ENCODE measurements around the gene C2. TPM values are rescaled to one million over a fixed set of nuclear protein-coding genes. Genes with fewer than 3 reads are reported as not detected.

C2 gene
- total RNA-seq, 1 donor from 2014 or later = 18.6 TPM

- no peaks in the 10 kb centered on the region for H3K4me1 ChIP-seq
- no peaks in the 10 kb centered on the region for H3K9me3 ChIP-seq
- no peak for DNase-seq (ENCODE audit: low spot score in 2 of 2)
- H3K4me3 ChIP-seq = no peak overlapping the region
- H3K36me3 ChIP-seq = peaks cover 43 to 62% of the 10 kb centered on the region in 2 donors
- H3K27ac ChIP-seq = no peak overlapping the region
- no peaks in the 10 kb centered on the region for H3K27me3 ChIP-seq
- TF ChIP-seq CTCF (IDR thresholded peaks at IDR 0.05) = no peak
- intact Hi-C loops (cut with DNase I) = no loop called here
Measured at GRCh38 chr6:31880616-31881015, 46.9 kb upstream of the C2 start.

- Histone ChIP-seq H3K27ac (no peak overlapping the region), H3K9me3 (no peaks in the 10 kb centered on the region), H3K4me3 (no peak overlapping the region), H3K4me1 (no peaks in the 10 kb centered on the region), H3K27me3 (no peaks in the 10 kb centered on the region), H3K36me3 (peaks cover 47 to 66% of the 10 kb centered on the region in 2 donors)
- intact Hi-C loops (cut with DNase I) = no loop called here
- TF ChIP-seq CTCF (IDR thresholded peaks at IDR 0.05) = no peak
- DNase-seq (ENCODE audit: low spot score in 2 of 2) = no peak
Measured at GRCh38 chr6:31881136-31881859, 46.2 kb upstream of the C2 start.

- no peak for DNase-seq (ENCODE audit: low spot score in 2 of 2)
- peaks cover 47 to 77% of the 10 kb centered on the region in 2 donors for H3K36me3 ChIP-seq
- no peaks in the 10 kb centered on the region for H3K27me3 ChIP-seq
- no peaks in the 10 kb centered on the region for H3K4me1 ChIP-seq
- no peaks in the 10 kb centered on the region for H3K9me3 ChIP-seq
- H3K4me3 ChIP-seq = no peak overlapping the region
- no peak for TF ChIP-seq CTCF (IDR thresholded peaks at IDR 0.05)
- intact Hi-C loops (cut with DNase I) = no loop called here
- H3K27ac ChIP-seq = no peak overlapping the region
Measured at GRCh38 chr6:31882344-31882743, 45.2 kb upstream of the C2 start.

- Histone ChIP-seq H3K4me3 (no peak overlapping the region), H3K27me3 (no peaks in the 10 kb centered on the region), H3K27ac (no peak overlapping the region), H3K4me1 (no peaks in the 10 kb centered on the region), H3K9me3 (no peaks in the 10 kb centered on the region), H3K36me3 (peaks cover 55 to 90% of the 10 kb centered on the region in 2 donors)
- no peak for TF ChIP-seq CTCF (IDR thresholded peaks at IDR 0.05)
- DNase-seq (ENCODE audit: low spot score in 2 of 2) = no peak
- intact Hi-C loops (cut with DNase I) = no loop called here
Measured at GRCh38 chr6:31883676-31884075, 43.8 kb upstream of the C2 start.

GRCh38 chr6:31884528-31885035 lies 42.9 kb upstream of the C2 start:
- DNase-seq (ENCODE audit: low spot score in 2 of 2) = no peak
- intact Hi-C loops (cut with DNase I) = no loop called here
- Histone ChIP-seq H3K4me3 (no peak overlapping the region), H3K4me1 (no peaks in the 10 kb centered on the region), H3K27ac (no peak overlapping the region), H3K9me3 (no peaks in the 10 kb centered on the region), H3K36me3 (peaks cover 64 to 97% of the 10 kb centered on the region in 2 donors), H3K27me3 (no peaks in the 10 kb centered on the region)
- no peak for TF ChIP-seq CTCF (IDR thresholded peaks at IDR 0.05)

All from ascending aorta (tissue), 2 donors.